K562 (cell line): Measurements from ENCODE around the gene ECSCR. TPM values are rescaled to one million over a fixed set of nuclear protein-coding genes. Genes with fewer than 3 reads are reported as not detected.
A peak's percentile ranks its signal among the peaks of the same experiment; 100 is the strongest.

ENCODE experiments used
- BACH1 ChIP-seq: fragments of 200-800 bp; sonication (Bioruptor generic); IDR thresholded peaks from 2 replicates; pipeline ENCODE4 v1.6.1; 2016; ENCODE audit warnings: missing genetic modification characterization, missing compliant biosample characterization
- BRD4 ChIP-seq: fragments of 200-600 bp; sonication (generic); IDR thresholded peaks from 2 replicates; pipeline ENCODE4 v1.6.1; 2017; ENCODE audit warnings: inconsistent platforms
- CCNT2 ChIP-seq: IDR thresholded peaks from 2 replicates; pipeline ENCODE4 v1.6.1; 2011; ENCODE audit warnings: borderline replicate concordance, low read depth, mild to moderate bottlenecking, moderate library complexity, mixed read lengths, low read length; ENCODE audit not compliant: insufficient read length; ENCODE audit errors: extremely low read depth
- COPS2 ChIP-seq: fragments of 450-650 bp; conservative IDR thresholded peaks from 2 replicates; pipeline ENCODE4 v1.6.1; 2016; ENCODE audit warnings: mild to moderate bottlenecking, moderate library complexity
- CREB1 ChIP-seq, 2 experiments: sonication (generic) in 1 of 2; formaldehyde crosslinking in 1 of 2; IDR thresholded peaks; 2 replicates each; pipeline versions ENCODE4 v1.6.1 to v1.8.0; 2012 to 2022; ENCODE audit warnings: inconsistent platforms in 1 of 2, mild to moderate bottlenecking in 1 of 2, missing genetic modification reagents in 1 of 2, moderate library complexity in 1 of 2
- GATA2 ChIP-seq: sonication (generic); formaldehyde crosslinking; IDR thresholded peaks from 2 replicates; pipeline ENCODE4 v1.4.0; 2020; ENCODE audit warnings: mild to moderate bottlenecking, missing genetic modification reagents
- HOXB6 ChIP-seq: fragments of 250-450 bp; sonication (Bioruptor Pico); IDR thresholded peaks from 2 replicates; pipeline ENCODE4 v1.5.1; 2022; ENCODE audit warnings: mild to moderate bottlenecking, borderline replicate concordance
- JUNB ChIP-seq: fragments of 450-650 bp; formaldehyde crosslinking; conservative IDR thresholded peaks from 2 replicates; pipeline ENCODE4 v1.4.0; 2020; ENCODE audit warnings: mild to moderate bottlenecking
- MBD2 ChIP-seq: sonication (generic); IDR thresholded peaks from 2 replicates; pipeline ENCODE4 v1.6.1; 2016; ENCODE audit warnings: low read depth, borderline replicate concordance
- NFE2L1 ChIP-seq: fragments of 450-650 bp; IDR thresholded peaks from 2 replicates; pipeline ENCODE4 v1.6.1; 2016; ENCODE audit warnings: missing genetic modification characterization, low read depth, mild to moderate bottlenecking, missing compliant biosample characterization, moderate library complexity, borderline replicate concordance
- NFIC ChIP-seq: fragments of 450-650 bp; IDR thresholded peaks from 2 replicates; pipeline ENCODE4 v1.6.1; 2017; ENCODE audit warnings: mild to moderate bottlenecking, inconsistent platforms
- RBM34 ChIP-seq: fragments of 200-400 bp; formaldehyde crosslinking; IDR thresholded peaks from 2 replicates; pipeline ENCODE4 v1.6.1; 2018; ENCODE audit warnings: low read length, borderline replicate concordance; ENCODE audit not compliant: insufficient read depth
- SMAD3 ChIP-seq: fragments of 450-650 bp; formaldehyde crosslinking; conservative IDR thresholded peaks from 2 replicates; pipeline ENCODE4 v1.4.0; 2020; ENCODE audit warnings: mild to moderate bottlenecking
- SRF ChIP-seq, 2 experiments: fragments of 250-450, 450-650 bp in 1 of 2; sonication (Bioruptor Pico) in 1 of 2; sonication (generic) in 1 of 2; formaldehyde crosslinking; IDR thresholded peaks; 2 replicates each; pipeline versions ENCODE4 v1.5.0 to v1.5.1; 2020 to 2022; ENCODE audit warnings: mild to moderate bottlenecking in 1 of 2, missing genetic modification reagents in 1 of 2
- SRSF3 ChIP-seq: fragments of 200-400 bp; formaldehyde crosslinking; IDR thresholded peaks from 2 replicates; pipeline ENCODE4 v1.6.1; 2016; ENCODE audit warnings: mild to moderate bottlenecking, low read length, moderate library complexity; ENCODE audit not compliant: insufficient read depth
- TAF1 ChIP-seq: IDR thresholded peaks from 2 replicates; pipeline ENCODE4 v1.6.1; 2011; ENCODE audit warnings: mild to moderate bottlenecking, low read length, moderate library complexity; ENCODE audit not compliant: insufficient read depth, control insufficient read depth, severe bottlenecking; ENCODE audit errors: extremely low read depth
- TAF15 ChIP-seq: fragments of 200-400 bp; formaldehyde crosslinking; IDR thresholded peaks from 2 replicates; pipeline ENCODE4 v1.6.1; 2017; ENCODE audit warnings: mild to moderate bottlenecking, low read depth, low read length, moderate library complexity
- TRIM25 ChIP-seq: fragments of 450-650 bp; IDR thresholded peaks from 2 replicates; pipeline ENCODE4 v1.7.0; 2016; ENCODE audit warnings: borderline replicate concordance
- ZEB2 ChIP-seq: fragments of 450-650 bp; IDR thresholded peaks from 2 replicates; pipeline ENCODE4 v1.6.1; 2016
- ZNF134 ChIP-seq: fragments of 250-450 bp; sonication (Bioruptor Pico); conservative IDR thresholded peaks from 2 replicates; pipeline ENCODE4 v1.4.0; 2020
- ZNF280B ChIP-seq: fragments of 250-450 bp; sonication (Bioruptor Pico); IDR thresholded peaks from 2 replicates; pipeline ENCODE4 v1.5.1; 2021; ENCODE audit warnings: mild to moderate bottlenecking
- ZNF639 ChIP-seq, 2 experiments: fragments of 200-800 bp in 1 of 2; sonication (Bioruptor generic) in 1 of 2; sonication (generic) in 1 of 2; formaldehyde crosslinking in 1 of 2; IDR thresholded peaks in 1 of 2; conservative IDR thresholded peaks in 1 of 2; 2 replicates each; pipeline versions ENCODE4 v1.5.0 to v1.6.1; 2016 to 2020; ENCODE audit warnings: missing compliant biosample characterization in 1 of 2, missing genetic modification characterization in 1 of 2, missing genetic modification reagents in 1 of 2
- polyA plus RNA-seq, 8 experiments: library from polyadenylated mRNA; depleted of rRNA in 4 of 8; stranded (reverse) in 5 of 8; unstranded in 3 of 8; fragments of >200 nt; fragmentation: Nextera tagmentation in 2 of 8; fragmentation: Illumina TruSeq in 1 of 8; extraction: Ambion mirVana in 2 of 8; extraction: Trizol in 1 of 8; gene quantifications; 2 replicates each; pipeline versions ENCODE4 v1.2.1 to v1.2.3, GENCODE V29; 2011 to 2014; ENCODE audit warnings: inconsistent platforms in 1 of 8, missing spikeins in 1 of 8
- total RNA-seq, 7 experiments: library from RNA; depleted of rRNA in 6 of 7; stranded (reverse); fragments of >200 nt in 6 of 7; fragmentation: Illumina TruSeq in 2 of 7; extraction: Trizol in 2 of 7; gene quantifications; 2 replicates each; pipeline versions ENCODE4 v1.2.1 to v1.2.3, GENCODE V29; 2011 to 2021; ENCODE audit warnings: low replicate concordance in 1 of 7

ECSCR gene
- total and polyA plus RNA-seq, 9 of the 15 experiments (the other 6 are each of a cell fraction or from before 2014, with no cell fraction given), result 0.10 to 0.25 (median 0.13) TPM; not detected in 6

- 0 out of 2 replicates have a peak, but pooled peaks have one; percentile 21 for TF ChIP-seq SRSF3
- no peak for TF ChIP-seq COPS2
- TF ChIP-seq GATA2 (CRISPR knock-in tag), result no peak
- peak; percentile 55; the same call in 1 of the 2 replicates for TF ChIP-seq MBD2
- TF ChIP-seq NFE2L1 (tag), result no peak
- peak; percentile 67; the same call in 1 of the 2 replicates for TF ChIP-seq SMAD3 (CRISPR knock-in tag)
- TF ChIP-seq BRD4, result no peak
- TF ChIP-seq CCNT2, result peak; percentile 21
- TF ChIP-seq ZNF134 (CRISPR knock-in tag), result peak; percentile 44; the same call in 1 of the 2 replicates
- TF ChIP-seq TAF1, result peak; percentile 81
- TF ChIP-seq SRF (CRISPR knock-in tag; IDR thresholded peaks at IDR 0.05), result peak in 1 of 2 experiments; percentile 37; a peak in 1 of 4 replicates
- TF ChIP-seq ZNF280B (CRISPR knock-in tag), result no peak
- peak in 1 of 2 experiments; percentile 90; a peak in 2 of 4 replicates for TF ChIP-seq ZNF639 (CRISPR knock-in tag; conservative IDR thresholded peaks at IDR 0.05 in 1 of 2, IDR thresholded peaks at IDR 0.05 in 1 of 2)
- no peak for TF ChIP-seq HOXB6
- TF ChIP-seq ZEB2, result peak; percentile 65; the same call in 1 of the 2 replicates
- no peak for TF ChIP-seq TRIM25
- TF ChIP-seq JUNB, result no peak
- peak; percentile 84 for TF ChIP-seq BACH1
- TF ChIP-seq TAF15, result no peak
- TF ChIP-seq NFIC, result peak; percentile 98
- TF ChIP-seq RBM34, result no peak
- TF ChIP-seq CREB1 (IDR thresholded peaks at IDR 0.05), result peak; percentile 45
- TF ChIP-seq CREB1 (CRISPR knock-in tag; IDR thresholded peaks at IDR 0.05), result peak; percentile 15; the same call in 1 of the 2 replicates
Observed at GRCh38 chr5:139482050-139482889, 19.7 kb upstream of the ECSCR start, which contains the start of gene STING1 (continued).
